Lower leg skin (tissue), 3 donors: Measurements from ENCODE around the gene ADAMTS9.

Experiments used
- CTCF ChIP-seq, 3 donors: fragments of 450-650 bp; IDR thresholded peaks; one replicate each; pipeline ENCODE4 v1.5.1; 2016; ENCODE audit warnings: antibody characterized with exemption in 3 of 3, mild to moderate bottlenecking in 3 of 3, moderate library complexity in 2 of 3
- POLR2A ChIP-seq, 2 donors: fragments of 450-650 bp; IDR thresholded peaks; one replicate each; pipeline ENCODE4 v1.6.1; 2016 to 2017; ENCODE audit warnings: antibody characterized with exemption in 2 of 2, mild to moderate bottlenecking in 1 of 2, moderate library complexity in 1 of 2

- TF ChIP-seq POLR2A (IDR thresholded peaks at IDR 0.05), result no peak
- TF ChIP-seq CTCF (IDR thresholded peaks at IDR 0.05), result no peak
Measured at GRCh38 chr3:64647825-64648224, 40.0 kb downstream of the ADAMTS9 start.
